ENCODE measurements around the gene DUSP10.

DUSP10 gene

GRCh38 chr1:221712776-221713431, 29.0 kb downstream of the DUSP10 start:
- peak; percentile 70 to 83 for DNase-seq

GRCh38 chr1:221712198-221712684, 29.6 kb downstream of the DUSP10 start:
- DNase-seq: peak; percentile 54 to 74

- DNase-seq: no peak
Measured at GRCh38 chr1:221711656-221712055, 30.2 kb downstream of the DUSP10 start.

GRCh38 chr1:221711063-221711577, 30.8 kb downstream of the DUSP10 start:
- no peak for DNase-seq

- no peak for DNase-seq
Measured at GRCh38 chr1:221709854-221710253, 32.0 kb downstream of the DUSP10 start.

GRCh38 chr1:221708987-221709386, 32.9 kb downstream of the DUSP10 start:
- peak; percentile 77 to 82 for DNase-seq

GRCh38 chr1:221708076-221708571, 33.8 kb downstream of the DUSP10 start:
- peak; percentile 73 to 78 for DNase-seq

GRCh38 chr1:221706876-221707582, 34.9 kb downstream of the DUSP10 start:
- no peak for DNase-seq

- no peak for DNase-seq
Measured at GRCh38 chr1:221706191-221706590, 35.7 kb downstream of the DUSP10 start.

- no peak for DNase-seq
Measured at GRCh38 chr1:221704306-221704705, 37.6 kb downstream of the DUSP10 start.

- no peak for DNase-seq
Measured at GRCh38 chr1:221701570-221702186, 40.2 kb downstream of the DUSP10 start.

GRCh38 chr1:221700948-221701347, 40.9 kb downstream of the DUSP10 start:
- DNase-seq: no peak

GRCh38 chr1:221700536-221700935, 41.4 kb downstream of the DUSP10 start:
- DNase-seq: no peak

GRCh38 chr1:221699978-221700519, 41.8 kb downstream of the DUSP10 start:
- DNase-seq: no peak

GRCh38 chr1:221699577-221699976, 42.3 kb downstream of the DUSP10 start:
- no peak for DNase-seq

- no peak for DNase-seq
Measured at GRCh38 chr1:221698579-221699349, 43.1 kb downstream of the DUSP10 start.

- DNase-seq: no peak
Measured at GRCh38 chr1:221697923-221698425, 43.9 kb downstream of the DUSP10 start.

GRCh38 chr1:221696718-221697461, 45.0 kb downstream of the DUSP10 start:
- DNase-seq: no peak

- DNase-seq: no peak
Measured at GRCh38 chr1:221696027-221696426, 45.9 kb downstream of the DUSP10 start.

- DNase-seq: no peak
Measured at GRCh38 chr1:221695301-221695700, 46.6 kb downstream of the DUSP10 start.

GRCh38 chr1:221694109-221694508, 47.8 kb downstream of the DUSP10 start:
- no peak for DNase-seq

Data from CD4-positive, alpha-beta T cell treated with Interferon alpha-2 for 1 hour (primary cell).